OCI-LY7 (cell line): ENCODE results near the gene TCAIM.

Experiments used
- EZH2phosphoT487 ChIP-seq: fragments of 200-600 bp; sonication (generic); IDR thresholded peaks from 2 replicates; pipeline ENCODE4 v1.6.1; 2018; ENCODE audit warnings: low read depth, borderline replicate concordance, mild to moderate bottlenecking, mixed run types, antibody characterized with exemption, low read length, moderate library complexity, mixed read lengths
- TF ChIP-seq, protein P1 (sequence below): fragments of 200-600 bp; sonication (generic); conservative IDR thresholded peaks from 2 replicates; pipeline ENCODE4 v1.5.1; 2014; ENCODE audit warnings: mild to moderate bottlenecking, antibody characterized with exemption, low read length, moderate library complexity, mixed read lengths

DNA sequence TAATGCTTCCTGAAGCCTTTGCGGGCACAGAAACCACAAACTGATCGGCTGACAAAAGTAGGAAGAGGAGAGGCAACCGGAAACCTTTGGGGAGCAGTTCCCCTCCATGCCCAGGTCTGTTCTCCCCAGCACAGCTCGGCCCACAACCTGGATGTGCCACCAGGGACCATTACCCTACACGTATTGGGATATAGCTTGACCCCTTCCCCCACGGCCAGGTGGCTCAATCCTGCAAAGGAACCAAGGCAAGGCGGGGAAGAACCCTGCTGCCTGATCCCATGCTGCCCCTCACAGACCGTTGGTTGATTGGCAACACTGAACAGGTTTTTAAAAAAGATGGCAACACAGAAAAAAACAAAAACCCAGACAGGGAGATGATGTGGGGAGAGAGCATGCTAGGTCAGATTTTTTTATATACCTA lies 19.7 kb upstream of the TCAIM start:
- TF ChIP-seq EZH2phosphoT487, result no peak
- TF ChIP-seq, protein P1, sequence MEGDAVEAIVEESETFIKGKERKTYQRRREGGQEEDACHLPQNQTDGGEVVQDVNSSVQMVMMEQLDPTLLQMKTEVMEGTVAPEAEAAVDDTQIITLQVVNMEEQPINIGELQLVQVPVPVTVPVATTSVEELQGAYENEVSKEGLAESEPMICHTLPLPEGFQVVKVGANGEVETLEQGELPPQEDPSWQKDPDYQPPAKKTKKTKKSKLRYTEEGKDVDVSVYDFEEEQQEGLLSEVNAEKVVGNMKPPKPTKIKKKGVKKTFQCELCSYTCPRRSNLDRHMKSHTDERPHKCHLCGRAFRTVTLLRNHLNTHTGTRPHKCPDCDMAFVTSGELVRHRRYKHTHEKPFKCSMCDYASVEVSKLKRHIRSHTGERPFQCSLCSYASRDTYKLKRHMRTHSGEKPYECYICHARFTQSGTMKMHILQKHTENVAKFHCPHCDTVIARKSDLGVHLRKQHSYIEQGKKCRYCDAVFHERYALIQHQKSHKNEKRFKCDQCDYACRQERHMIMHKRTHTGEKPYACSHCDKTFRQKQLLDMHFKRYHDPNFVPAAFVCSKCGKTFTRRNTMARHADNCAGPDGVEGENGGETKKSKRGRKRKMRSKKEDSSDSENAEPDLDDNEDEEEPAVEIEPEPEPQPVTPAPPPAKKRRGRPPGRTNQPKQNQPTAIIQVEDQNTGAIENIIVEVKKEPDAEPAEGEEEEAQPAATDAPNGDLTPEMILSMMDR, result no peak
